Fibroblast of mammary gland (primary cell): Measurements from ENCODE around the gene APBB3.
"Not testable (repeated sequence)": the region's sequence is repeated elsewhere in the genome, so short reads cannot be mapped to it uniquely, and the experiment has no call there.

Source experiments
- DNase-seq: peaks from one replicate; pipeline ENCODE4 v3.0.0-alpha.2; 2010; ENCODE audit warnings: low read depth
- H3K4me3 ChIP-seq: 2 replicates; pipeline ENCODE4 v1.5.1; 2011; ENCODE audit warnings: low read depth, mild to moderate bottlenecking, low read length, moderate library complexity; ENCODE audit not compliant: control insufficient read depth
- TF ChIP-seq, protein P1 (sequence below): conservative IDR thresholded peaks from 2 replicates; pipeline ENCODE4 v1.5.1; 2011; ENCODE audit warnings: low read depth, low read length, inconsistent platforms; ENCODE audit not compliant: control insufficient read depth, insufficient read depth

The APBB3 gene

DNA sequence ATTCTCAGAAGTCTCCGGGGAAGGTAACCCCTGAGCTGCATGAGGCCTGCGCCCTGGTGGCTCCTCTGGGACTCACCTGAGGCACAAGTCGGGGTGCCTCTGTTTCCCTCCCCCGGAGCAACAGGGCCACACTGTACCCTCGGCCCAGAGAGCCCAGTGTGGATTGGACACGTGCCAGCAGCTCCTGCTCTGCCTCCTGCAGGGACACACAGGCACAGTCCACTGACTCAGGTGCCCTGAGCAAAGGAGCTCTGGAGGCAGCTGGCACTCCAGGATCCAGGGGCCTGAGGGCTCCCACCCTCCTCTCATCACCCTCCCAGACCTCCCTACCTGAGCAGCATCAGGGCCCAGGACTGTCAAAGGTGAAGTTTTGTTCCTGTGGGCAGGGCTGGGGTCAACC, 29.8 kb upstream of the APBB3 start:
- DNase-seq: no peak
- H3K4me3 ChIP-seq: no peak overlapping the region
- TF ChIP-seq, protein P1, sequence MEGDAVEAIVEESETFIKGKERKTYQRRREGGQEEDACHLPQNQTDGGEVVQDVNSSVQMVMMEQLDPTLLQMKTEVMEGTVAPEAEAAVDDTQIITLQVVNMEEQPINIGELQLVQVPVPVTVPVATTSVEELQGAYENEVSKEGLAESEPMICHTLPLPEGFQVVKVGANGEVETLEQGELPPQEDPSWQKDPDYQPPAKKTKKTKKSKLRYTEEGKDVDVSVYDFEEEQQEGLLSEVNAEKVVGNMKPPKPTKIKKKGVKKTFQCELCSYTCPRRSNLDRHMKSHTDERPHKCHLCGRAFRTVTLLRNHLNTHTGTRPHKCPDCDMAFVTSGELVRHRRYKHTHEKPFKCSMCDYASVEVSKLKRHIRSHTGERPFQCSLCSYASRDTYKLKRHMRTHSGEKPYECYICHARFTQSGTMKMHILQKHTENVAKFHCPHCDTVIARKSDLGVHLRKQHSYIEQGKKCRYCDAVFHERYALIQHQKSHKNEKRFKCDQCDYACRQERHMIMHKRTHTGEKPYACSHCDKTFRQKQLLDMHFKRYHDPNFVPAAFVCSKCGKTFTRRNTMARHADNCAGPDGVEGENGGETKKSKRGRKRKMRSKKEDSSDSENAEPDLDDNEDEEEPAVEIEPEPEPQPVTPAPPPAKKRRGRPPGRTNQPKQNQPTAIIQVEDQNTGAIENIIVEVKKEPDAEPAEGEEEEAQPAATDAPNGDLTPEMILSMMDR: no peak

DNA sequence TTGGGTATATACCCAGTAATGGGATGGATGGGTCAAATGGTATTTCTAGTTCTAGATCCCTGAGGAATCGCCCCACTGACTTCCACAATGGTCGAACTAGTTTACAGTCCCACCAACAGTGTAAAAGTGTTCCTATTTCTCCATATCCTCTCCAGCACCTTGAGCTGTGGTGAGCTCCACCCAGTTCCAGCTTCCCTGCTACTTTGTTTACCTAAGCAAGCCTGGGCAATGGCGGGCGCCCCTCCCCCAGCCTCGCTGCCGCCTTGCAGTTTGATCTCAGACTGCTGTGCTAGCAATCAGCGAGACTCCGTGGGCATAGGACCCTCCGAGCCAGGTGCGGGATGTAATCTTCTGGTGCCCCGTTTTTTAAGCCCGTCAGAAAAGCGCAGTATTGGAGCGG, 28.7 kb upstream of the APBB3 start:
- not testable (repeated sequence) for H3K4me3 ChIP-seq, DNase-seq

DNA sequence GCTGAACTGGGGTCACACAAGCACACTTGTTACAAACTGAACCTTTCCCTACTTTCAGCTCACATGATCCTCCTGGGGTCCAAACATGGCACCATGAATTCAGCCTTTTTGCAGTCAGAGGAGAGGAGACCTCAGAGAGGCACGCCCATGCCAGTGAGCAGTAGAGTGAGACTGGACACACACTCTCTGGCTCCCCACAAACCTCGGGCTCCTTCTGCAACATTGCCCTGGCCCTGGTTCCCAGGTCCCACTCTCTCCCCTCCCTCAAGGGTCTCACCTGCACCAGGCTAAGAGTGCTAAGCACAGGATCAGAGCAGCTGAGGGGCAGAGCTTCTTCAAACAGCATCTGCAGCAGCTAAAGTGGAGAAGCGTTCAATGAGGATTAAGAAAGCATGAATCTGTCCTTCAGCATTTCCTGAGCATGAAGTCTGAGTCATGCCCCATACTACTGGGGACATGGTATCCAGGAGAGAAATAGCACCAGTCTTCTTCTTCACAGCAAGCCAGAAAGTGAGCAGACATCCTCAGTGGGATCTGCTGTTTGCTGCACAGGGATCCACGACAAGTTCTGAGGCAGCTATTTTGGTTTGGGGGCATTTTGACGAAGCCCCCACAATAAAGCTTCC, 27.5 kb upstream of the APBB3 start:
- TF ChIP-seq, protein P1: no peak
- no peak overlapping the region for H3K4me3 ChIP-seq
- DNase-seq: peak; percentile 51

DNA sequence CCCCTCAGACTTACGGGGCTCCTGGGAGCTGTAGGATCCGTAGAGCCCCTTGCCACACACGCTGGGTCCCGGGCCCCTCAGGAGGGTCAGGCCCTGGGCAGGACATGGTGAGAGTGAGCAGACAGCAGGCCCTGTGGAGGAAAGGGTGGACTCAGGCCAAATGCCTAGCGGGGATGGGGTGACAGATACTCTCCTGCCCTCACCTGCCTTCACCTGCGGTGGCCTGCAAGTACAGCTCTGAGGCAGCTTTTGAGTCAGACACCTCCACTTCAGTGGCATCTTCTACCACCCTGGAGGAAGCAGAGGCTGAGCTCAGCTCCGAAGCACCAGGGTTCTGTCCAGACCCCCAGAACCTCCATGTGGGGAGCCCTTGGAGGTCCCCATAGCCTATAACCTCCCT, 26.5 kb upstream of the APBB3 start:
- no peak overlapping the region for H3K4me3 ChIP-seq
- DNase-seq: no peak
- TF ChIP-seq, protein P1: no peak

DNA sequence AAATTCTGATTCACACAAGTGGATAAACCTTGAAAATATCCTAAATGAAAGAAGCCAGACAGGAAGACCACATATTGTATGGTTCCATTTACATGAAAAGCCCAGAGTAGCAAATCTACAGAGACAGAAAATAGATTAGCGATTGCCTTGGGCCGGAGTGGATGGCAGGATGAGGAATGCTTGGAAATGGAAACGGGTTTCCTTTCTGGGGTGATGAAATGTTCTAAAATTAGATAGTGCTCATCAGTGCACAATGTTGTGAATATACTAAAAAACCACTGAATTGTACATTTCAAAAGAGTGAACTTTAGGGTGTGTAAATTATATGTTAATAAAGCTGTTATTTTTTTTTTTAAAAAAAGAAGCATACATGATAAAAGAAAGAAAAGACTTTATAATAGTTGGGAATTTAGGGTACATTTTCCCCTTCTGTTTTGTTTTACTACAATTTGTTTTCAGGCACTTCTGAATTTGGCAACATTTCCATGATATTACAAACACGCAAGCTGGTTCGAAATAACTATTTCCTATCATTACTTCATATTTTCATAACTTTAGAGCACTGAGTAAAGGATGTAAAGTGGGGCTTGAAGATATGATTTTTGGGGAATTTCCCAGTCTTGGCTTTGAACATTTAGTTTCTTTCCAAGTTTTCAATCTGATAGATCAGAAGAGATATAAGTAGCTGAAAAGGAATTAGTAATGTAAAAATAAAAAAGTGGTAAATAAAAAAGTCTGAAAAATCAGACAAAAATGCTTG, 24.1 kb upstream of the APBB3 start:
- no peak overlapping the region for H3K4me3 ChIP-seq
- TF ChIP-seq, protein P1: no peak
- DNase-seq: peak; percentile 51

DNA sequence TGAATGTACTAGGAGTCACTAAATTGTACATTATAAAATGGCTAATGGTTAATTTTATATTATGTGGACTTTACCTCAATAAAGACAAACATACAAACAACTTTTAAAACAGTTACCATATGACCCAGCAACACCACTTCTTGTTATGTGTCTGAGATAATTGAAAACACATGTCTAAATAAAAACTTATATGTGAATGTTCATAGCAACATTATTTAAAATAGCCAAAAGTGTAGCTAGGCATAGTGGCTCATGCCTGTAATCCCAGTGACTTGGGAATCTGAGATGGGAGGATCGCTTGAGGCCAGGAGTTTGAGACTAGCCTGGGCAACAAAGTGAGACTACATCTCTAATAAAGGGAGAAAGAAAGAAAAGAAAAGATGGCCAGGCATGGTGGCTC, 23.1 kb upstream of the APBB3 start:
- DNase-seq: peak; percentile 32
- H3K4me3 ChIP-seq: no peak overlapping the region
- TF ChIP-seq, protein P1: no peak

DNA sequence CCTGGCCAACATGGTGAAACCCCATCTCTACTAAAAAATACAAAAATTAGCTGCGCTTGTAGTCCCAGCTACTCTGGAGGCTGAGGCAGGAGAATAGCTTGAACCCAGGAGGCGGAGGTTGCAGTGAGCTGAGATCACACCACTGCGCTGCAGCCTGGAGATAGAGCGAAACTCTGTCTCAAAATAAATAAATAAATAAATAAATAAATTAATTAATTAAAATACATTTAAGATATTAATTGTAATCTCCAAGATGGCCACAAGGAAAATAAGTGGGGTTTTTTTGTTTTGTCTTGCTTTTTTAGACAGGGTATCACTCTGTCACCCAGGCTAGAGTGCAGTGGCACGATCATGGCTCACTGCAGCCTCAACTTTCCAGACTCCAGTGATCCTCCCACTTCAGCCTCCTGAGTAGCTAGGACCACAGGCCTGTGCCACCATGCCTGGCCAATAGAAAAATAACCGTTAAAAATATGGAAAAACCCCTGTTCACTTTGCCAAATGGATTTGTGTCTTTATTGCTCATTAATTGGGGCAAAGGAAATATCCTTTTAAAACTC, 14.9 kb upstream of the APBB3 start:
- not testable (repeated sequence) for DNase-seq, H3K4me3 ChIP-seq
